ENCODE data around the gene OMP.

OMP gene

GRCh38 chr11:77141475-77141874 lies 38.8 kb downstream of the OMP start:
- no peak overlapping the region for H3K27ac ChIP-seq (replicated peaks)
- no peaks in the 10 kb centered on the region for H3K27me3 ChIP-seq (ENCODE audit: insufficient read depth, poor library complexity, severe bottlenecking)
- no peak for DNase-seq (ENCODE audit: low read depth in 1 of 2, low spot score in 1 of 2)
- no peak overlapping the region for H3K4me3 ChIP-seq (replicated peaks; ENCODE audit: insufficient read depth, low read length)
- TF ChIP-seq POLR2AphosphoS5 (IDR thresholded peaks at IDR 0.05; ENCODE audit: low read depth) (no peak), CTCF (IDR thresholded peaks at IDR 0.05; ENCODE audit: insufficient read depth, low read length) (no peak), GABPA (IDR thresholded peaks at IDR 0.05; ENCODE audit: low read depth) (no peak), REST (IDR thresholded peaks at IDR 0.05; ENCODE audit: insufficient replicate concordance, low read depth) (no peak), SPI1 (IDR thresholded peaks at IDR 0.05; ENCODE audit: borderline replicate concordance, low read depth) (no peak)

- peak in 1 of 2 experiments; percentile 71 for DNase-seq (ENCODE audit: low read depth in 1 of 2, low spot score in 1 of 2)
- H3K27ac ChIP-seq (replicated peaks): no peak overlapping the region
These were observed 39.7 kb downstream of the OMP start for GRCh38 chr11:77142091-77142975.

More at GRCh38 chr11:77142091-77142975, 39.7 kb downstream of the OMP start:
- Histone ChIP-seq H3K4me3 (replicated peaks; ENCODE audit: insufficient read depth, low read length) (no peak overlapping the region), H3K27me3 (ENCODE audit: insufficient read depth, poor library complexity, severe bottlenecking) (no peaks in the 10 kb centered on the region)
- TF ChIP-seq CTCF (IDR thresholded peaks at IDR 0.05; ENCODE audit: insufficient read depth, low read length) (no peak), GABPA (IDR thresholded peaks at IDR 0.05; ENCODE audit: low read depth) (no peak), SPI1 (IDR thresholded peaks at IDR 0.05; ENCODE audit: borderline replicate concordance, low read depth) (peak; percentile 87), POLR2AphosphoS5 (IDR thresholded peaks at IDR 0.05; ENCODE audit: low read depth) (peak; percentile 76), REST (IDR thresholded peaks at IDR 0.05; ENCODE audit: insufficient replicate concordance, low read depth) (no peak)

All from HL-60 (cell line).